Skin epidermis (tissue), 12 donors: ENCODE data around the gene SEBOX.

Experiments used
- H3K27ac ChIP-seq, 21 experiments: fragments of 200-600 bp; sonication (generic) in 11 of 21; one replicate each; pipeline ENCODE4 v1.5.0; 2020; ENCODE audit warnings: mild to moderate bottlenecking in 3 of 21, inconsistent platforms in 2 of 21, moderate library complexity in 2 of 21
- H3K4me3 ChIP-seq, 7 experiments: fragments of 200-600 bp; sonication (generic) in 2 of 7; one replicate each; pipeline ENCODE4 v1.5.0; 2020; ENCODE audit warnings: inconsistent platforms in 2 of 7, mild to moderate bottlenecking in 2 of 7, moderate library complexity in 1 of 7

Gene SEBOX

DNA sequence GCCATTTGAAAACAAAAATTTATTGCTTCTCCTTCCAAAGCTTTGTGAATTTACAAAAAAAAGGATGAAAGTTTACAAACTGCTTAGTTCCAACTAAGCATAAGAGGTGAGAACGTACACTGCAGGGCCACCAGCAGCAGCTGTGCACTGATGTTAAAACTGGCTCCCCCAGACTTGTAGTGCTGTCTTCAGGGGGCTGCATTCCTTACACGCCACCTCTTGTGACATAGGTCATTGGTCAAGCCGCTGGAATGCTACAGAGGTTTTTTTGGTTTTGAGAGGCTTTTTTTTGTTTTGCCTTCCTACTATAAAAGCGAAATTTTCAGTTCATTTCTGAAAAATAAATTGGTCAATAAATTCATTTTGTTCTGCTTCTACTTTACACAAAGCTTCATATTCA is 36.7 kb downstream of the SEBOX start:
- Histone ChIP-seq H3K4me3 (no peak overlapping the region), H3K27ac (no peak overlapping the region)

DNA sequence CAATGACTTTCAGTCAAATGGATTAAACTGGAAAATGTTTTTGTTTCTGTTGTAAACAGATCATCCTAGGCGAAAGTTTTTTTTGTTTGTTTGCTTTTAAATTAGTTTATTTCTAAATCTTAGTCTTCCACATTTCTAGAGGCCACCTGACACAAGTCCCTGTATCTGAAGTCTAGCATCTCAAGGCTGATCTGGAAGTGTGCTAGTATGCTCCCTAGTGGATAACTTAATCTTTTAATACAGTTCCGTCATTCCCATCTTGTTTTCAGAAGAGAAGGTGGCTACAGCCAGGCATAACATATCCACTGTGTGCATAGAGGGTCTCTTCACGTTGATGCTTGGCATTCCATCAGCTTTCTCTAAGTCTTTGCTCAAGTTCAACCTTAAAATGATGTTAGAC is 37.3 kb downstream of the SEBOX start:
- Histone ChIP-seq H3K4me3 (no peak overlapping the region), H3K27ac (no peak overlapping the region)

DNA sequence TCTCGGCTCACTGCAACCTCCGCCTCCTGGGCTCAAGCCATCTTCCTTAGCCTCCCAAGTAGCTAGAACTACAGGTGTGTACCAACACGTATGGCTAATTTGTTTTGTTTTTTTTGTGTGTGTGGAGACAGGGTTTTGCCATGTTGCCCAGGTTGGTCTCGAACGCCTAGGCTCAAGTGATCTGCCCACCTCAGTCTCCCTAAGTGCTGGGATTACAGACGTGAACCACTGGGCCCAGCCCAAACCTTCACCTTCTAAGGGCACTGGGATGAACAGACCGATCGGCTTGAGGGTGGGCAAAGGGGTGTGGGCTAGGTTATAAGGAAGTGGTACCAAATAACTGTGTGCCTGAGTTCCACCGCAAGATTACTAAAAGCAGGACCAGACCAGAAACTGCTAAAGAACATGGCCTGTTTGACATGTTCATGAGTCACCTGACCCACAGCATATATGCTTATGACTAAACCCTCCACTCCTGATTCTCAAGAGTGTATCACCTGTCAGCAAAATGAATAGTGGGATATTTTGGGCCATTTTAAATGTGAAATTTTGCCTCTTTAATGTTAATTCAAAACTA is 37.9 kb downstream of the SEBOX start:
- H3K27ac ChIP-seq: no peak overlapping the region

DNA sequence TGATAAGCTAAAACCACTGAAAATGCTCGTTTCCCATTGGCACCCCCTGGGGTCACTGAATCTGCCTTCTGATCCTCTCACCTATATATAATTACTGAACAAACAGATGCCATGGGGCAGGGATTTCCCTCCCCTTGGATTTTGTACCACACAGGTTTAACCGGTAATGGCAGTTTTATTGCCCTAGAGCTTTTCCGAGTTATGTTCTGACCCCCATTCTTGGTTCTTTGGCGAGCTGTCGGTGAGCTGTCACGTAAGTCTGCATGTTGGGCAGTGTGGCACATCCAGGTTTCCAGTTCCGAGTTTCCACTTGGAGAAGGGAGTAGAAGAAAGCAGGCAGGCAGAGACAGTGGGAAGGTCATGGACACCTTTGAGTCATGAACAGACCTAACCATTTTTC is 38.9 kb downstream of the SEBOX start:
- Histone ChIP-seq H3K4me3 (no peak overlapping the region), H3K27ac (no peak overlapping the region)

More for the DNA sequence above, 37.9 kb downstream of the SEBOX start:
- H3K4me3 ChIP-seq: no peak overlapping the region

DNA sequence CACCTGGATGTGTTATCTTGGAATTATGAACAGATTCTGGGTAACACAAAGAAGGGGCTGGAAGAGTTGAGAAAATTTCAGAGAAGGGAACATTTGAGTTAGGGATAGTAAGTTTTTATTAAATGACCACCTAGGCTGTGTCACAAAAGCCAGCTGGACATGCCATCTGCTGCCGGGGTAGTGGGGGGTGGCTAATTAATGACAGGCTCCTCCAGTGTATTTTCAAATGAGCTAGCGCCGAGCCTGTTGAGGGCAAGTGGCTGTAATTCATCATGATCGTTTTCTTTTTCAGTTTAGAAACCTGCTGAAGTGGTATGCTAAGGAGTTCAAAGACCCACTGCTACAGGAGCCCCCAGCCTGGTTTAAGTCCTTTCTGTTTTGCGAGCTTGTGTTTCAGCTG is 39.8 kb downstream of the SEBOX start:
- Histone ChIP-seq H3K4me3 (no peak overlapping the region), H3K27ac (no peak overlapping the region)

DNA sequence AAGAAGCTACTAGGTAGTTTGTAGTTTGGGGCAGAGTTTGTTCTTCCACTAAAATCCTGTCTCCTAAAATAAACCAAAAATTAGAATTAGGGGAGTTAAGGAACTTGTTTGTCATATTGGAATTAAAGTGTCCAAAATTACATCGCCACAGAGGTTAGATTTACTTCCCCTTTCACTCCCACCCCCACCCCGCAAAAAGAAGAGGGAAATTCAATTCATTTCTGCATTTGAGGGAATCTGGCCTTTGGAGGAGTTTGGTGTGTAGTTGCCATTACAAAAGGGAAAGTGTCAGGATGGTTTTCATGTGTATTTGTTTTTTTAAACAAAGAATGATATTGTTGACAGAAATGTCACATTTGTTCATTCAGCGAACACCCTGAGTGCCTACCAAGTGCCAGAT is 40.2 kb downstream of the SEBOX start:
- Histone ChIP-seq H3K27ac (no peak overlapping the region), H3K4me3 (no peak overlapping the region)

DNA sequence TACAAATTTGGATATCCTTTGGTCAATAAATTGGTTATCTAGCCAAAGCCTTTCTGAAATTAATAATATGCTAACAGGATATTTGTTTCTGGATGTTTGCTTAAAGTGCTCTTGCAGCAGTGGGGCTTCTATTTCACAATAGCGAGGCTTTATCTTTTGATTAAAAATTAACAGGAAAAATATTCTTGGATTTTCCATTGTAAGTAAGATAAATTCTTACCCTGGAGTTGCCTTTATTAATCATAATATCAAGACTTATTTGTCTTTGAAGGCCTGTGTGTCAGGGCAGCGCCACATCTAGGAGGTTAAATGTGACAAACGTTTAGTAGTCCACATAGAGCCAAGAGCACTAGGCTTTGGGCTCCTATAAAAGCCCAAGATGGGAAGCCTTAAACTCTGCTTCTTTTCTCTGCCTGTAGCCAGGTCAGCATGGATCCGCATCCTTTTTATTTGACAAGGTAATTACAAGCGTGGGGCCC is 40.7 kb downstream of the SEBOX start:
- no peak overlapping the region for H3K27ac ChIP-seq

DNA sequence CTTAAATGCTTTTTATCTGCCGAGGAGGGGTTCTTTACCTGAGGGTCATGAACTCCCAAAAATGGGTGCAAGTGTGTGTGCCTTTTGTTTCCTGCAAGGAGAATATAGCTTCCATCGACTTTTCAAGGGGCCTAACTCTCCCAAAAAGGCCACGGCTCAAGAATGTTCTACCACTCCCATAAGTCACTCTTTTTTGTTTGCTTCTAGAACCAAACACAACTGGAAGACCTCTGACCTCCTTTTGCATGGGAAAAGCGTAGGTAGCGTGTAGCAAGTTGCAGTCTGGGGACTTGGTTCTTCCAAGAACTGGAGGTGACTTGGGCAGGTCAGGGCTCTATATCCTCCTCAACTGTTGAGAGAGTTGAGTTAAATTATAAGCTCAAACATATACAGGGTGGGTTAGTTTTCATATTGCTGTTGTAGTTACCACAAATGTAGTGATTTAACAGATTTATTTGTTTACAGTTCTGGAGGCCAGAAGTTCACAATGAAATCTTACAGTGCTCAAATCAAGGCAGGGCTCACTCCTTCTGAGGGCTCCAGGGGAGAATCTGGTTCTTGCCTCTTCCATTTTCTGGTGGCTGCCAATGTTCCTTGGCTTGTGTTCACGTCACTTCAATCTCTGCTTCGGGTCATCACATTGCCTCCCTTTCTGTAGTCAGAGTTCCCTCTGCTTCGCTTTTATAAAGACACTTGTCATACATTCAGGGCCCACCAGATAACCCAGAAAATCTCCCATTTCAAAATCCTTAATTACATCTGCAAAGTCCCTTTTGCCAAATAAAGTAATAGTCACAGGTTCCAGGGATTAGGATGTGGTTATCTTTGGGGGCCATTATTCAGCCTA is 44.6 kb downstream of the SEBOX start:
- Histone ChIP-seq H3K4me3 (peak overlapping the region in 1 of 7 experiments; percentile 67), H3K27ac (peak overlapping the region in 2 of 21 experiments; percentile 29 to 71)

More for the DNA sequence above, 40.7 kb downstream of the SEBOX start:
- no peak overlapping the region for H3K4me3 ChIP-seq

DNA sequence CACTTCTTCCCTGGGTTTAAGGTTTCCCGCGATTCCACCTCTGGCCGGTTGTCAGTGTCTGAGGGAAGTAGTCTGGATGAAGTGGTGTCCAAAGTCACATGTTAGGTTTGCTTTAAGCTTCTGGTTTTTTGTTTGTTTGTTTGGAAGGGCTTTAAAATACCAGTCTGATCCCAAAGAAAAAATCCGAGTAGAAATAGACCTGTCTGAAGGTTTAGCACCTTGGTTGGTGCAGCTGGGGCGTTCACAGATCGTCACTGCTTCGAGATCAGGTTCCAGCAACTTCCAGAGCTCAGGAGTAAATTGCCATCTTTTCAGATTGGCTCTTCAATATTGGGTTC is 45.4 kb downstream of the SEBOX start:
- H3K27ac ChIP-seq: peak overlapping the region in 15 of 21 experiments; percentile 22 to 80 (median 60)
- peak overlapping the region; percentile 51 to 72 (median 64) for H3K4me3 ChIP-seq

DNA sequence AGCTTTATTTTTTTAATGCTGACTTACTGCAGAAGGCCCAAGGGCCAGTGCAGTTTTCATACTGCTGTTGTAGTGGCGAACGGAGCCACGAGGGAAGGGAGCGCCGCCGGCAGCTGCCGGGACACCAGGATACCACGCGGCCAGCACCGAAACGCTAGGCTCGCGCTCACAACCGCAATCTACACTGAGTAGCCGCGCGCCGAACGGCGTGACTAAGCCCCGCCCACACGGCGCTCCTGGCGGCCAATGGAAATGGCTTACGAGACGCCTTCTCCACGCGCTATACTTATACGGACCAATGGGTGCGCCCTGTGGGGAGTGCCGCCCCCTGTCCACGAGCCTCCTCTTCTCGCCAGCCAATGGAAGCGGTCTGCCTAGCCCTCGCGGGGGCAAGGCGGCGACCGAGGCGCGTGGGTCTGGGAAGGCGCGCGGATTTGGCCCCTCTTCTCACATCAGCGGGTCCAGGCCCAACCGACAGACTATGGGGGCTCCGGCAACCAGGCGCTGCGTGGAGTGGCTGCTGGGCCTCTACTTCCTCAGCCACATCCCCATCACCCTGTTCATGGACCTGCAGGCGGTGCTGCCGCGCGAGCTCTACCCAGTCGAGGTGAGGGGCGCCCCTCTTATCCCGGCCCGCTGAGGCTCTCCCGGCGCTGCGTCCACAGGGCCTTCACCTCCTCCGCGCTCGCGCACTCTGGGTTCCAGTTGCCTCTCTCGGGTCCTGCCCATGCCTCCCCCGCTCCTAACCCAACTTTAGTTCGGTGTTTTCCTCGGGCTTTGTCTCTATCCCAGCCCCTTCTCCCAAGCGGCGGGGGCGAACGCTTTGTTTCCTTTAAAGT is 46.0 kb downstream of the SEBOX start, which contains the start of gene TMEM97:
TMEM97 (plus strand) TSS at position 442 of the 839 bp plus-strand sequence; CDS start at position 482, 40 bp downstream.
- peak within 1 kb of the TSS in 18 of 21 experiments; percentile 5 to 80 (median 58) for H3K27ac ChIP-seq

DNA sequence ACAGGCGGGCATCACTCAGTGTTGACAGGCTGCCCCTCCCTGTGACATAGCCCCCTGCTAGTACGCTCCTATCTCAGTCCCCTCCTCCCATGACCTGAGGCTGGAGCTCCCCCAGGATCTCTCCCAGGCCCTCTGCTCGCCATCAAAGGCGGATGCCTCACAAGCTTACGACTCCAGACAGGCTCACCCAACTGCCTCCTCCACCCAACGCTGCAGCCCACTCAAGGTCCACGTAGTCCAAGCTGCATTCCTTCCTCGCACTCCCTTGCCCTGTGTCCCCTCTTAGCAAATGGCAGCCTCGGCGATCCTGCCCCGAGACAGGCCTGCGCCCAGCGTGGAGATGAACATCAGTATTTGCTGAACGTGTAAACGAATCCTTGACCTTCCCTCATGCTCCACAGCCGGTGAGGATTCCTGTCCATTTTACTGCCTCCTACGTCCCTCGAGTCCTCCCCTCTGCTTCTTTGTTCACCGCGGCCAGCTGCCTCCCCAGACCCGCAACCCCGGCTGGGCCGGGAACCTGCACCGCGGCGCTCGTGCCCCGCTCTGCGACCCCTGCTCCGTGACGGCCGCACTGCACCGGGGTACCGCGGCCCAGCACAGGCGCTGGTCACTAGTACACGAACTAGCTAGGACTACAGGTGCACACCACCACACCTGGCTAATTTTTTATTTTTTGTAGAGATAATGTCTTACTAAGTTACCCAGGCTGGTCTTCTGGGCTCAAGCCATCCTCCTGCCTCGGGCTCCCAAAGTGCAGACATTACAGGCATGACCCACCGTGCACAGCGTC is 46.8 kb downstream of the SEBOX start:
- peak overlapping the region; percentile 51 to 72 (median 64) for H3K4me3 ChIP-seq
- peak overlapping the region in 4 of 21 experiments; percentile 5 to 75 (median 54) for H3K27ac ChIP-seq

More for the DNA sequence above, 46.0 kb downstream of the SEBOX start, which contains the start of gene TMEM97:
- H3K4me3 ChIP-seq: peak within 1 kb of the TSS; percentile 51 to 72 (median 64)

DNA sequence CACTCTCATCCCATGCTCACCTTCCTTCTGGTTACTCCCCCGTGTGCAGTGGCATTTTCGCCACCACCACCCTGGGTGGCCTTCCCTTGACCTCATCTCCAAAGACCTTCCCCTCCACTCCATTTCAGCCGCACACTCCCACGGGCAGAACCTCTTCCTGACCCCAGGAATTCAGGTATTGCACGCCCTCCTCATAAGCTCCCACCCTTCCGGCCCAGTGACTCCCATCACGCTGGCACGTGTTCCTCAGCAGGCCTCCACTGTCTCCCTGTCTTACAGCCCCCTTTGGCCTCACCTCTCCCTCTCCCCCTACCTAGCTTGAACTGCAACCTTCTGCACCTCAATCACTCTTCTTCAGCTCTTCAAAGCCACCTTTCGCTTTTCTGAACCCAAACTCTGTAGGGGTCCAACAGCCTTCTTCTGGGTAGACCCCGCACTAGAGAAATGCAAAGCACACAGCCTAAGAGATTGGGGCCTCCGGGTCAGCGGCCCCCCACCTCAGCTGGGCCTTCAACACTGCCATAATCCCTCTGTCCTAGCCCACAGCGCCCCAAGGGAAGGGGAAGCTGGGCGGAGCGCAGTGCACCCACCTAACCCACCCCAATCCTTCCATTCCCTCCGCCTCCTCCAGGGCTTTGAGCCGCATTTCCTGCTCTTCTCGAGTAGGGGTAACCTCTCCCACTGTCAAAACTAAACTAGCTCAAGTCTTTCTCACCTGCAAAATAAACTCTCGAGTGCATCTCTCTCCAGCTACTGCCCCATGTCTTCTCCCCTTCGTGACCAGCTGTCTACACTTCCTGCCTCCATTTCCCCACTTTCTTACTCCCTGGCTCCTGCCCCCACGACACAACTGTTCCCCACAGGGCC is 47.7 kb downstream of the SEBOX start:
- H3K4me3 ChIP-seq: no peak overlapping the region
- H3K27ac ChIP-seq: no peak overlapping the region

DNA sequence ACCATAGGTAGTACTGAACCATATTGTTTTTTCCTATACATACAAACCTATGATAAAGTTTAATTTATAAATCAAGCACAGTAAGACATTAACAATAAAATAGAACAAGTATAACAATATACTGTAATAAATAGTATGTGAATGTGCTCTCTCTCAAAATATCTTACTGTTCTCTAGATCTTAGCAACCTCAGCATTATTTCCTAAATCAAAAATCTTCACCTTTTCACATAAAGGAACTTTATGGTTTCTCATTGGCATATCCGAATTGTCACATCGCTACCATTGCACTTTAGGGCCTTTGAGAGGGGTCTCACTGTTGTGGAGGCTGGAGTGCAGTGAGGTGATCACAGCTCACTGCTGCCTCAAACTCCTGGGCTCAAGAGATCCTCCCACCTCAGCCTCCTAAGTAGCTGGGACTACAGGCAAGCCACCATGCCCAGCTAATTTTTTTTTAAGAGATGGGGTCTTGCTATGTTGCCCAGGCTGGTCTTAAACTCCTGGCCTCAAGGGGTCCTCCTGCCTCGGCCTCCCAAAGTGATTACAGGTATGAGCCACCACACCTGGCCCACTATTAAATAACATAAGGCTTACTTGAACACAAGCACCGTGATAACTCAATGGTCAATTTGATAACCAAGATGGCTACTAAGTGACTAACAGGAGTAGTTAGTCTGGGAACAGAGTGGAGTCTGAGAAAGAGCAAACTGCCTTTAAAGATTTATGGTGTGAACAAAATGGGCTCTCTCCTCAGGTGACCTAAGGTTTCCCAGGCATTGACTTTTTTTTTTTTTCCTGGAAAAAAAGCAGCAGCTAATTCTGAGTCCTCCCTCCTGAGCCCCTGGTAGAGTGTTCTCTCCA is 48.9 kb downstream of the SEBOX start:
- Histone ChIP-seq H3K27ac (no peak overlapping the region), H3K4me3 (no peak overlapping the region)

DNA sequence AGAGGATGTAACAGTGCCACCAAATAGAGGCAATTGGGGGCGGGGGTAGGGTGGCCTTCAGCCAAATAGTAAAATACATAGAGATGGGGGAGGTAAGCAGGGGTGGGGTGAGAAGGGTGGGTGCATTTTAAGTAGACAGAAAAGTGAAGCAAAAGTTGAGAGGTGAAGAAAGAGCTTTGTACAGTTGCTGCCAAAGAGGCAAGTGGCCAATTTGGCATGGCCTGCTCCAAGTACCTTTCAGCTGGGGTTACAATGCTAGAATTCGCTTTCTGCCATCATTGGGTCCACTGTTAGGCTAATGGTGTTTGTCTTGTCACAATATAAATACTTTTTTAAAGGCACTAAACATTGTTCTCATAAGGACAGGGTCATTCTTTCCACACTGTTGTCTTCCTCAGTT is 51.2 kb downstream of the SEBOX start:
- no peak overlapping the region for H3K27ac ChIP-seq
- no peak overlapping the region for H3K4me3 ChIP-seq
